Activated B cell treated with CpG ODN at 0.5 μM for 24 hours (primary cell): ENCODE results near the gene SLC9C2. TPM values are rescaled to one million over a fixed set of nuclear protein-coding genes. Genes with fewer than 3 reads are reported as not detected.

Experiments
- ATAC-seq: fragments of 200-7000 bp; cut with Tn5 transposase; one replicate; pipeline ENCODE4 v1.10.0; 2021; ENCODE audit warnings: low read depth, mild to moderate bottlenecking, moderate library complexity
- CTCF ChIA-PET: fragments of 350-600 bp; sonication (Branson Sonifier 250); formaldehyde crosslinking; loops from one replicate; lab custom pipeline; 2021; ENCODE audit warnings: antibody characterized with exemption; lab: Charles Lee
- POLR2A ChIA-PET: fragments of 350-600 bp; sonication (Branson Sonifier 250); formaldehyde crosslinking; loops from one replicate; lab custom pipeline; 2021; ENCODE audit warnings: antibody characterized with exemption; lab: Charles Lee
- DNase-seq: peaks from one replicate; pipeline ENCODE4 v3.0.0; 2022
- H3K27ac Mint-ChIP-seq: one replicate; pipeline ENCODE4 v1.8.0; 2020; ENCODE audit warnings: mixed read lengths
- H3K27me3 Mint-ChIP-seq: one replicate; pipeline ENCODE4 v1.8.0; 2021; ENCODE audit warnings: mixed read lengths
- H3K36me3 Mint-ChIP-seq: one replicate; pipeline ENCODE4 v1.8.0; 2021; ENCODE audit warnings: low read depth, mixed read lengths
- H3K4me1 Mint-ChIP-seq: one replicate; pipeline ENCODE4 v1.8.0; 2021; ENCODE audit warnings: mixed read lengths
- H3K4me3 Mint-ChIP-seq: one replicate; pipeline ENCODE4 v1.8.0; 2020; ENCODE audit warnings: mild to moderate bottlenecking, mixed read lengths
- H3K9me3 Mint-ChIP-seq: one replicate; pipeline ENCODE4 v1.8.0; 2020; ENCODE audit warnings: mixed read lengths
- CTCF ChIP-seq: fragments of 200-600 bp; IDR thresholded peaks from one replicate; pipeline ENCODE4 v1.8.0; 2022; ENCODE audit warnings: antibody characterized with exemption, mild to moderate bottlenecking
- intact Hi-C: fragments of 100-400 bp; cut with micrococcal nuclease; formaldehyde crosslinking; loops from one replicate; pipeline ENCODE4 v1.15.1; 2024
- total RNA-seq: library from RNA; stranded (reverse); gene quantifications from 2 replicates; pipeline ENCODE4 v1.2.3, GENCODE V29; 2022

The SLC9C2 gene
- total RNA-seq, 1 donor from 2014 or later: not detected

- H3K9me3 Mint-ChIP-seq: no peaks in the 10 kb centered on the region
- no peaks in the 10 kb centered on the region for H3K36me3 Mint-ChIP-seq
- H3K27me3 Mint-ChIP-seq: no peaks in the 10 kb centered on the region
- ChIA-PET CTCF (no interaction called here), POLR2A (no interaction called here)
- no peak for TF ChIP-seq CTCF
- DNase-seq: no peak
- intact Hi-C loops: no loop called here
- H3K4me1 Mint-ChIP-seq: no peaks in the 10 kb centered on the region
- ATAC-seq: no peak
- no peak overlapping the region for H3K27ac Mint-ChIP-seq
- H3K4me3 Mint-ChIP-seq: no peak overlapping the region
Observed at GRCh38 chr1:173553312-173553711, 49.6 kb downstream of the SLC9C2 start.

- Mint-ChIP-seq H3K27ac (no peak overlapping the region), H3K9me3 (no peaks in the 10 kb centered on the region), H3K36me3 (no peaks in the 10 kb centered on the region), H3K4me3 (no peak overlapping the region), H3K27me3 (no peaks in the 10 kb centered on the region), H3K4me1 (no peaks in the 10 kb centered on the region)
- ChIA-PET CTCF (no interaction called here), POLR2A (no interaction called here)
- no peak for TF ChIP-seq CTCF
- intact Hi-C loops: no loop called here
- DNase-seq: no peak
- ATAC-seq: no peak
Observed at GRCh38 chr1:173551699-173552098, 51.2 kb downstream of the SLC9C2 start.

- H3K4me3 Mint-ChIP-seq: no peak overlapping the region
- ChIA-PET CTCF (no interaction called here), POLR2A (no interaction called here)
- no peak overlapping the region for H3K27ac Mint-ChIP-seq
- H3K4me1 Mint-ChIP-seq: no peaks in the 10 kb centered on the region
- DNase-seq (no peak), ATAC-seq (no peak)
- no peak for TF ChIP-seq CTCF
- intact Hi-C loops: no loop called here
- H3K27me3 Mint-ChIP-seq: no peaks in the 10 kb centered on the region
- no peaks in the 10 kb centered on the region for H3K9me3 Mint-ChIP-seq
- no peaks in the 10 kb centered on the region for H3K36me3 Mint-ChIP-seq
Observed at GRCh38 chr1:173549813-173550212, 53.1 kb downstream of the SLC9C2 start.

GRCh38 chr1:173545688-173546087, 57.2 kb downstream of the SLC9C2 start:
- H3K36me3 Mint-ChIP-seq: no peaks in the 10 kb centered on the region
- no peaks in the 10 kb centered on the region for H3K9me3 Mint-ChIP-seq
- peaks cover 2% of the 10 kb centered on the region for H3K27me3 Mint-ChIP-seq
- no peaks in the 10 kb centered on the region for H3K4me1 Mint-ChIP-seq
- TF ChIP-seq CTCF: no peak
- ChIA-PET POLR2A (no interaction called here), CTCF (no interaction called here)
- H3K27ac Mint-ChIP-seq: no peak overlapping the region
- intact Hi-C loops: no loop called here
- DNase-seq (no peak), ATAC-seq (no peak)
- H3K4me3 Mint-ChIP-seq: no peak overlapping the region

- H3K4me3 Mint-ChIP-seq: no peak overlapping the region
- ChIA-PET POLR2A (no interaction called here), CTCF (no interaction called here)
- no peaks in the 10 kb centered on the region for H3K9me3 Mint-ChIP-seq
- intact Hi-C loops: no loop called here
- peaks cover 2% of the 10 kb centered on the region for H3K4me1 Mint-ChIP-seq
- no peak for TF ChIP-seq CTCF
- DNase-seq (no peak), ATAC-seq (no peak)
- H3K27me3 Mint-ChIP-seq: peaks cover 3% of the 10 kb centered on the region
- no peak overlapping the region for H3K27ac Mint-ChIP-seq
- no peaks in the 10 kb centered on the region for H3K36me3 Mint-ChIP-seq
Observed at GRCh38 chr1:173536223-173536622, 66.6 kb downstream of the SLC9C2 start.
